HepG2 (cell line): ENCODE data around the gene DLX4. TPM values are rescaled to one million over a fixed set of nuclear protein-coding genes. Genes with fewer than 3 reads are reported as not detected.
A peak's percentile ranks its signal among the peaks of the same experiment; 100 is the strongest.

ENCODE experiments used
- CERS6 ChIP-seq: sonication (generic); formaldehyde crosslinking; IDR thresholded peaks from 2 replicates; pipeline ENCODE4 v1.5.0; 2020; ENCODE audit warnings: missing genetic modification reagents
- FOXP4 ChIP-seq: sonication (generic); formaldehyde crosslinking; IDR thresholded peaks from 2 replicates; pipeline ENCODE4 v1.4.0; 2020; ENCODE audit warnings: missing genetic modification reagents
- GABPA ChIP-seq, 2 experiments: IDR thresholded peaks; 2 replicates each; pipeline ENCODE4 v1.6.1; 2011 to 2016; ENCODE audit warnings: low read depth in 2 of 2, low read length in 1 of 2, missing biosample characterization in 1 of 2, missing genetic modification characterization in 1 of 2
- GMEB2 ChIP-seq: IDR thresholded peaks from 2 replicates; pipeline ENCODE4 v1.6.1; 2016; ENCODE audit warnings: missing biosample characterization, missing genetic modification reagents, low read depth
- HNRNPK ChIP-seq: fragments of 200-400 bp; formaldehyde crosslinking; IDR thresholded peaks from 2 replicates; pipeline ENCODE4 v1.6.1; 2018; ENCODE audit warnings: low read length, low read depth, moderate library complexity, mild to moderate bottlenecking; ENCODE audit not compliant: poor library complexity, severe bottlenecking
- HOXA9 ChIP-seq: sonication (generic); formaldehyde crosslinking; IDR thresholded peaks from 2 replicates; pipeline ENCODE4 v1.8.1; 2022; ENCODE audit warnings: missing genetic modification reagents, mild to moderate bottlenecking, moderate library complexity, borderline replicate concordance
- KLF15 ChIP-seq: sonication (generic); formaldehyde crosslinking; IDR thresholded peaks from 2 replicates; pipeline ENCODE4 v1.8.1; 2023; ENCODE audit warnings: borderline replicate concordance, mild to moderate bottlenecking, inconsistent platforms, missing genetic modification reagents, mixed read lengths
- KLF16 ChIP-seq, 2 experiments: sonication (generic) in 1 of 2; formaldehyde crosslinking in 1 of 2; IDR thresholded peaks; 2 replicates each; pipeline versions ENCODE4 v1.6.1 to v1.8.0; 2016 to 2023; ENCODE audit warnings: missing genetic modification reagents in 2 of 2, missing compliant biosample characterization in 1 of 2
- NR2F2 ChIP-seq: IDR thresholded peaks from 2 replicates; pipeline ENCODE4 v1.6.1; 2012; ENCODE audit warnings: low read depth, inconsistent platforms, borderline replicate concordance
- NR3C1 ChIP-seq: sonication (generic); formaldehyde crosslinking; IDR thresholded peaks from 2 replicates; pipeline ENCODE4 v1.4.0; 2020; ENCODE audit warnings: missing genetic modification reagents
- PAF1 ChIP-seq: IDR thresholded peaks from 2 replicates; pipeline ENCODE4 v1.6.1; 2016; ENCODE audit warnings: missing genetic modification reagents, missing compliant biosample characterization
- POLR2AphosphoS5 ChIP-seq: IDR thresholded peaks from 2 replicates; pipeline ENCODE4 v1.6.1; 2012; ENCODE audit warnings: low read depth, low read length
- TMF1 ChIP-seq: sonication (generic); formaldehyde crosslinking; IDR thresholded peaks from 2 replicates; pipeline ENCODE4 v1.8.1; 2022; ENCODE audit warnings: low read depth, missing genetic modification reagents
- ZBTB42 ChIP-seq: sonication (generic); formaldehyde crosslinking; IDR thresholded peaks from 2 replicates; pipeline ENCODE4 v1.5.0; 2020; ENCODE audit warnings: mild to moderate bottlenecking, missing genetic modification reagents
- ZKSCAN5 ChIP-seq: sonication (generic); formaldehyde crosslinking; IDR thresholded peaks from 2 replicates; pipeline ENCODE4 v1.5.1; 2020; ENCODE audit warnings: mild to moderate bottlenecking, missing genetic modification reagents
- ZKSCAN8 ChIP-seq: IDR thresholded peaks from 2 replicates; pipeline ENCODE4 v1.6.1; 2016; ENCODE audit warnings: borderline replicate concordance, missing genetic modification reagents, missing compliant biosample characterization
- ZNF3 ChIP-seq: IDR thresholded peaks from 2 replicates; pipeline ENCODE4 v1.7.0; 2017; ENCODE audit warnings: inconsistent platforms
- ZNF503 ChIP-seq: sonication (generic); formaldehyde crosslinking; IDR thresholded peaks from 2 replicates; pipeline ENCODE4 v1.4.0; 2020; ENCODE audit warnings: missing genetic modification reagents
- ZNF788 ChIP-seq: sonication (generic); formaldehyde crosslinking; IDR thresholded peaks from 2 replicates; pipeline ENCODE4 v1.5.0; 2020; ENCODE audit warnings: mild to moderate bottlenecking, missing genetic modification reagents, borderline replicate concordance
- ZSCAN12 ChIP-seq: sonication (generic); formaldehyde crosslinking; IDR thresholded peaks from 2 replicates; pipeline ENCODE4 v1.9.0; 2021; ENCODE audit warnings: mild to moderate bottlenecking, missing genetic modification reagents
- polyA plus RNA-seq, 8 experiments: library from polyadenylated mRNA; depleted of rRNA in 3 of 8; stranded (reverse) in 7 of 8; unstranded in 1 of 8; fragments of >200 nt; fragmentation: Illumina TruSeq in 4 of 8; extraction: Trizol in 4 of 8; gene quantifications; 2 replicates each; pipeline versions ENCODE4 v1.2.1 to v1.2.3, GENCODE V29; 2011 to 2016; ENCODE audit warnings: low read depth in 4 of 8, missing spikeins in 1 of 8, mixed read lengths in 1 of 8; ENCODE audit not compliant: insufficient read depth in 1 of 8
- total RNA-seq, 5 experiments: library from RNA; depleted of rRNA; stranded (reverse); fragments of >200 nt; fragmentation: Illumina TruSeq; extraction: Trizol; gene quantifications; 2 replicates each; pipeline ENCODE4 v1.2.3, GENCODE V29; 2016; ENCODE audit warnings: low read depth in 1 of 5
- TF ChIP-seq, protein P1 (sequence below): sonication (generic); formaldehyde crosslinking; IDR thresholded peaks from 2 replicates; pipeline ENCODE4 v1.5.0; 2020; ENCODE audit warnings: missing genetic modification reagents

Gene DLX4
- total and polyA plus RNA-seq, 2 of the 13 experiments (the other 11 are each of a cell fraction or from before 2014, with no cell fraction given): 0.55 to 2.3 TPM

DNA sequence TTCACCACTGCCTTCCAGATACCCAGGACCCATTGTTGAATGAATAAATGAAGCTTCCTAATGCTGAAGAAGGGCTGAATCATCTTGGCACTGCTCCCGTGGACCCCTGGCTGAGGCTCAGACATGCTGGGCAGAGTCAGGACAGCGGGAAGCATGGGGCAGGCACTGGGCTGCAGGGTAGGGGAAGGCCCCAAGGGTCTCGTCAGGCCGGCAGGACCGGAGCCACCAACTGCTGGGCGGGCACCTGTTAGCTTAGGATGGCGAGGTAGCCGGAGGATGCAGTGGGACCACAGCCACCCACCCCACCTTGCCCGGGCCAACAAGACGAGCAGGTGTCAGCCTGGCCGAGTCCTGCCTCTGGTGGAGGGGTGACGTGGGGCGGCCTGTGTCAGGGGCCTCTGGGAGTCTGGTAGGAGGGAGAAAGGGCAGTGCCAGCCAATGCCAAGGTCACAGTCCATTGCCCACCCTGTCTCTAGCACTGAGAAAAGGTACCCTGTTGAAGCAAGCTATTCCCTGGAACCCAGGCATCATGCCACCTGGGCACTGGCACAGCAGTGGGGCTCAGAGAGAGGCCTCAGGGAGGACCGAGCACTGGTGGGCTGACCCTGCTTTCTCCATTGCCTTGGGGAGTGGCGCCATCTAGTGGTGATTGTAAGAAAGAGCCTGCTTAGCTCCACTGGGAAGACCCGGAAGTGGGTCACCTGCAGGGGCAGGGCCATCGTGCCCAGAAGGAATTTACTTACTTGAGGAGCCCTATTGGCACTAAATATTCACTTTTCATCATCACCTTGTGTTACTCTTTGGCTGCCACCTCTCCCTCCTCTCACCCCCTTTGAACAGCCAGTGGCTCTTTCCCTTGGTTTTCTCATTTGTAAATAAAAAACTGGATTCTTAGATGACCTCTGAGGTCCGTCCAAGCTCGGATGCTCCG is 29.0 kb downstream of the DLX4 start (continued):
- TF ChIP-seq GMEB2 (CRISPR knock-in tag): 0 out of 2 replicates have a peak, but pooled peaks have one; percentile 23
- no peak for TF ChIP-seq HNRNPK
- TF ChIP-seq NR2F2: 0 out of 2 replicates have a peak, but pooled peaks have one; percentile 19
- no peak for TF ChIP-seq ZSCAN12 (CRISPR knock-in tag)
- no peak for TF ChIP-seq TMF1
- TF ChIP-seq KLF15 (CRISPR knock-in tag): no peak
- TF ChIP-seq CERS6 (CRISPR knock-in tag): no peak
- no peak for TF ChIP-seq ZKSCAN5
- TF ChIP-seq ZNF788 (CRISPR knock-in tag): no peak; the same call in 1 of the 2 replicates
- no peak for TF ChIP-seq ZNF3 (CRISPR knock-in tag)
- TF ChIP-seq ZBTB42 (CRISPR knock-in tag): no peak
- TF ChIP-seq HOXA9 (CRISPR knock-in tag): no peak
- no peak for TF ChIP-seq ZNF503
- TF ChIP-seq NR3C1 (CRISPR knock-in tag): no peak
- no peak for TF ChIP-seq GABPA (IDR thresholded peaks at IDR 0.05; ENCODE audit: low read depth, low read length)
- peak; percentile 78 for TF ChIP-seq GABPA (CRISPR knock-in tag; IDR thresholded peaks at IDR 0.05; ENCODE audit: low read depth)
- TF ChIP-seq, protein P1, sequence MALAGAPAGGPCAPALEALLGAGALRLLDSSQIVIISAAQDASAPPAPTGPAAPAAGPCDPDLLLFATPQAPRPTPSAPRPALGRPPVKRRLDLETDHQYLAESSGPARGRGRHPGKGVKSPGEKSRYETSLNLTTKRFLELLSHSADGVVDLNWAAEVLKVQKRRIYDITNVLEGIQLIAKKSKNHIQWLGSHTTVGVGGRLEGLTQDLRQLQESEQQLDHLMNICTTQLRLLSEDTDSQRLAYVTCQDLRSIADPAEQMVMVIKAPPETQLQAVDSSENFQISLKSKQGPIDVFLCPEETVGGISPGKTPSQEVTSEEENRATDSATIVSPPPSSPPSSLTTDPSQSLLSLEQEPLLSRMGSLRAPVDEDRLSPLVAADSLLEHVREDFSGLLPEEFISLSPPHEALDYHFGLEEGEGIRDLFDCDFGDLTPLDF (CRISPR knock-in tag): no peak
- no peak for TF ChIP-seq PAF1 (CRISPR knock-in tag)
- TF ChIP-seq ZKSCAN8 (CRISPR knock-in tag): no peak
- TF ChIP-seq FOXP4 (CRISPR knock-in tag): no peak
- TF ChIP-seq POLR2AphosphoS5: no peak
- TF ChIP-seq KLF16 (CRISPR knock-in tag; IDR thresholded peaks at IDR 0.05): 0 out of 4 replicates have a peak, but pooled peaks of 1 of the 2 experiments have one; percentile 61
